Calu3 (cell line): ENCODE results near the gene ITPKA. TPM values are rescaled to one million over a fixed set of nuclear protein-coding genes. Genes with fewer than 3 reads are reported as not detected.
"Not testable (repeated sequence)": the region's sequence is repeated elsewhere in the genome, so short reads cannot be mapped to it uniquely, and the experiment has no call there.

Experiments used
- BruUV-seq: library from RNA; stranded (reverse); fragments of 400-500 nt; replicated peaks from 2 replicates; lab custom pipeline; 2021; lab: Mats Ljungman, UMichigan
- CTCF ChIA-PET: fragments of 300-600 bp; sonication (Branson Sonifier 250); formaldehyde crosslinking; loops from one replicate; lab custom pipeline; 2022; ENCODE audit warnings: antibody characterized with exemption; lab: Charles Lee
- DNase-seq: peaks from one replicate; pipeline ENCODE4 v3.0.0; 2022
- H3K27ac Mint-ChIP-seq: one replicate; pipeline ENCODE4 v1.8.0; 2022; ENCODE audit warnings: mixed read lengths; ENCODE audit not compliant: unreplicated experiment
- H3K27me3 Mint-ChIP-seq: one replicate; pipeline ENCODE4 v1.8.0; 2022; ENCODE audit warnings: mixed read lengths; ENCODE audit not compliant: unreplicated experiment
- H3K36me3 Mint-ChIP-seq: one replicate; pipeline ENCODE4 v1.8.0; 2022; ENCODE audit warnings: mild to moderate bottlenecking, moderate library complexity, mixed read lengths; ENCODE audit not compliant: insufficient read depth, unreplicated experiment
- H3K4me1 Mint-ChIP-seq: one replicate; pipeline ENCODE4 v1.8.0; 2022; ENCODE audit warnings: mild to moderate bottlenecking, low read depth, mixed read lengths; ENCODE audit not compliant: unreplicated experiment
- H3K4me3 Mint-ChIP-seq: one replicate; pipeline ENCODE4 v1.8.0; 2022; ENCODE audit warnings: mild to moderate bottlenecking, low read depth, moderate library complexity, mixed read lengths; ENCODE audit not compliant: unreplicated experiment
- H3K9me3 Mint-ChIP-seq: one replicate; pipeline ENCODE4 v1.8.0; 2022; ENCODE audit warnings: low read depth, mixed read lengths; ENCODE audit not compliant: unreplicated experiment
- intact Hi-C: fragments of 100-400 bp; cut with micrococcal nuclease; formaldehyde crosslinking; loops from one replicate; pipeline ENCODE4 v1.10.0; 2022; ENCODE audit not compliant: unreplicated experiment
- total RNA-seq: library from RNA; stranded (reverse); gene quantifications from 2 replicates; pipeline ENCODE4 v1.2.3, GENCODE V29; 2022
- TF ChIP-seq, protein P1 (sequence below): fragments of 200-600 bp; IDR thresholded peaks from one replicate; pipeline ENCODE4 v1.8.0; 2022; ENCODE audit warnings: antibody characterized with exemption; ENCODE audit not compliant: unreplicated experiment

Gene ITPKA
- total RNA-seq, 1 experiment from 2014 or later, result 0.68 TPM

DNA sequence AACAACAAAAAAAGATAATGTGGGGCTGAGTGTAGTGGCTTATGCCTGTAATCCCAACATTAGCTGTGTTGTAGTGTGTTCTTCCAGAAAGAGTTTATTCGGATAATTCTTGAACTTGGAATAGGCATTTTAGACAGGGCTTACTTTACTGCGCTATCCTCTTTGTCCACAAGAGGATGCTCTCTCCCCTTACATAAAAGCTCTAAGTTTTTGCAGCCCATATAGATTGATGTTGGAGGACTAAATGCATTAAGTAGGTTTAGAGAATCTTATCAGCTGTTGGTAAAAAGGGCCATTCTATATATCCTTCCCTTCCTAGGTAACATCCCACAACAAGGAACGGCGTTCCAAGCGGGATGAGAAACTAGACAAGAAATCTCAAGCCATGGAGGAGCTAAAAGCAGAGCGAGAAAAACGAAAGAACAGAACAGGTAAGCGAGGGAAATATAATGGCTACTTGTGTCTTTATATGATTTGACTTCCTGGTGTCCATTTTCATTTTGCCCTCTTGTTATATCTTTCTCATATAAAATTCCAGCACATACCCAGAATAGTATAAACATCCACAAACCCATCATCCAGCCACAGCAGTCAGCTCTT lies 27.8 kb upstream of the ITPKA start:
- CTCF ChIA-PET, result interaction anchor here (1.0 to 1.2 kb wide), 4 partner anchors 23 to 308 kb away, joined by 3 read pairs; partner anchors contain the start of gene MAPKBP1
- Mint-ChIP-seq H3K9me3 (no peaks in the 10 kb centered on the region), H3K27ac (no peak overlapping the region), H3K4me1 (no peaks in the 10 kb centered on the region), H3K27me3 (no peaks in the 10 kb centered on the region), H3K4me3 (no peak overlapping the region), H3K36me3 (peaks cover 11% of the 10 kb centered on the region)
- BruUV-seq, result no TSS peak
- intact Hi-C loops, result no loop called here
- TF ChIP-seq, protein P1, sequence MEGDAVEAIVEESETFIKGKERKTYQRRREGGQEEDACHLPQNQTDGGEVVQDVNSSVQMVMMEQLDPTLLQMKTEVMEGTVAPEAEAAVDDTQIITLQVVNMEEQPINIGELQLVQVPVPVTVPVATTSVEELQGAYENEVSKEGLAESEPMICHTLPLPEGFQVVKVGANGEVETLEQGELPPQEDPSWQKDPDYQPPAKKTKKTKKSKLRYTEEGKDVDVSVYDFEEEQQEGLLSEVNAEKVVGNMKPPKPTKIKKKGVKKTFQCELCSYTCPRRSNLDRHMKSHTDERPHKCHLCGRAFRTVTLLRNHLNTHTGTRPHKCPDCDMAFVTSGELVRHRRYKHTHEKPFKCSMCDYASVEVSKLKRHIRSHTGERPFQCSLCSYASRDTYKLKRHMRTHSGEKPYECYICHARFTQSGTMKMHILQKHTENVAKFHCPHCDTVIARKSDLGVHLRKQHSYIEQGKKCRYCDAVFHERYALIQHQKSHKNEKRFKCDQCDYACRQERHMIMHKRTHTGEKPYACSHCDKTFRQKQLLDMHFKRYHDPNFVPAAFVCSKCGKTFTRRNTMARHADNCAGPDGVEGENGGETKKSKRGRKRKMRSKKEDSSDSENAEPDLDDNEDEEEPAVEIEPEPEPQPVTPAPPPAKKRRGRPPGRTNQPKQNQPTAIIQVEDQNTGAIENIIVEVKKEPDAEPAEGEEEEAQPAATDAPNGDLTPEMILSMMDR, result peak; percentile 22
- DNase-seq, result peak; percentile 11

DNA sequence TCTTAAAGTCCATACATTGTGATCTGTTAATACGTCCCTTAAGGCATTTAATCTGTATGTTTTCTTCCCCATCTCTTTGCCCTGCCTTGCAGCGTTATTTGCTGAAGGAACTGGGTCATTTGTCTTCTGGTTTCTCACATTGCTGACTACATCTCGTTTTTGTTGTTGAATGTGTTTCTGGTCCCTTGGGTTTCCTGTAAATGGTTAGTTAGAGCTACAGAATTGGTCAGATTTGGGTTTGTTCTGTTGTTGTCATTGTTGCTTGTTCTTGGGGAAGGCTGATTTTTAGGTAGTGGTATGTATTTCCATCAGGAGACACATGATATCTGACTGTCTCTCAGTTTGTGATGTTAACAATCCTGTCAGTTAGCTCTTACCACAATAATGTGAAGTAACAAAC lies 27.0 kb upstream of the ITPKA start:
- no peaks in the 10 kb centered on the region for H3K4me1 Mint-ChIP-seq
- no peak for DNase-seq
- CTCF ChIA-PET, result interaction anchor here (1.0 to 1.2 kb wide), 2 partner anchors 24 to 91 kb away, joined by 3 read pairs; no protein-coding TSS in a partner anchor
- H3K36me3 Mint-ChIP-seq, result peaks cover 11% of the 10 kb centered on the region
- TF ChIP-seq, protein P1, result no peak
- H3K9me3 Mint-ChIP-seq, result no peaks in the 10 kb centered on the region
- H3K27ac Mint-ChIP-seq, result no peak overlapping the region
- H3K4me3 Mint-ChIP-seq, result no peak overlapping the region
- BruUV-seq, result no TSS peak
- intact Hi-C loops, result no loop called here
- H3K27me3 Mint-ChIP-seq, result no peaks in the 10 kb centered on the region

- CTCF ChIA-PET, result interaction anchor here (0.6 kb wide), 1 partner anchor 9 kb away, joined by 5 read pairs; no protein-coding TSS in a partner anchor
- H3K9me3 Mint-ChIP-seq, H3K27me3 Mint-ChIP-seq, H3K4me3 Mint-ChIP-seq, DNase-seq, H3K4me1 Mint-ChIP-seq, H3K36me3 Mint-ChIP-seq, H3K27ac Mint-ChIP-seq, BruUV-seq, intact Hi-C loops: not testable (repeated sequence)
These were observed 24.0 kb upstream of the ITPKA start for GRCh38 chr15:41469644-41470043.

GRCh38 chr15:41473418-41473817 lies 20.3 kb upstream of the ITPKA start:
- TF ChIP-seq, protein P1, result no peak
- H3K27ac Mint-ChIP-seq, result no peak overlapping the region
- no peaks in the 10 kb centered on the region for H3K27me3 Mint-ChIP-seq
- DNase-seq, result no peak
- no peaks in the 10 kb centered on the region for H3K9me3 Mint-ChIP-seq
- no peaks in the 10 kb centered on the region for H3K4me1 Mint-ChIP-seq
- intact Hi-C loops, result no loop called here
- BruUV-seq, result no TSS peak
- no peak overlapping the region for H3K4me3 Mint-ChIP-seq
- peaks cover 11% of the 10 kb centered on the region for H3K36me3 Mint-ChIP-seq
- CTCF ChIA-PET, result no interaction called here

- no peak for DNase-seq
- CTCF ChIA-PET, result interaction anchor here (0.6 kb wide), 1 partner anchor 74 kb away, joined by 3 read pairs; no protein-coding TSS in a partner anchor
- intact Hi-C loops, result no loop called here
- Mint-ChIP-seq H3K27ac (no peak overlapping the region), H3K36me3 (peaks cover 11% of the 10 kb centered on the region), H3K27me3 (no peaks in the 10 kb centered on the region), H3K4me1 (no peaks in the 10 kb centered on the region), H3K4me3 (no peak overlapping the region), H3K9me3 (no peaks in the 10 kb centered on the region)
- no TSS peak for BruUV-seq
- TF ChIP-seq, protein P1, result no peak
These were observed 19.2 kb upstream of the ITPKA start for GRCh38 chr15:41474436-41474835.
